ENCODE results near the gene CRACDL. TPM values are rescaled to one million over a fixed set of nuclear protein-coding genes. Genes with fewer than 3 reads are reported as not detected.

Gene CRACDL
- total RNA-seq, 6 experiments from 2014 or later, result not detected

GRCh38 chr2:98872526-98872925 lies 63.5 kb downstream of the CRACDL start:
- no peak for TF ChIP-seq CTCF (IDR thresholded peaks at IDR 0.05)
- Mint-ChIP-seq H3K36me3 (ENCODE audit: low read depth) (no peaks in the 10 kb centered on the region), H3K27me3 (ENCODE audit: insufficient read depth) (peaks cover 39% of the 10 kb centered on the region)

GRCh38 chr2:98871506-98871905 lies 64.5 kb downstream of the CRACDL start:
- Mint-ChIP-seq H3K27ac (no peak overlapping the region), H3K4me1 (ENCODE audit: low read depth) (peaks cover 6% of the 10 kb centered on the region), H3K9me3 (no peaks in the 10 kb centered on the region), H3K27me3 (ENCODE audit: insufficient read depth) (peaks cover 35% of the 10 kb centered on the region), H3K36me3 (ENCODE audit: low read depth) (no peaks in the 10 kb centered on the region), H3K4me3 (no peak overlapping the region)
- no peak for DNase-seq
- no peak for TF ChIP-seq CTCF (IDR thresholded peaks at IDR 0.05)

More at GRCh38 chr2:98872526-98872925, 63.5 kb downstream of the CRACDL start:
- H3K4me3 Mint-ChIP-seq, result no peak overlapping the region
- no peak overlapping the region for H3K27ac Mint-ChIP-seq
- no peak for DNase-seq
- H3K4me1 Mint-ChIP-seq (ENCODE audit: low read depth), result peaks cover 2% of the 10 kb centered on the region
- H3K9me3 Mint-ChIP-seq, result no peaks in the 10 kb centered on the region

- H3K4me1 Mint-ChIP-seq (ENCODE audit: low read depth), result peaks cover 13% of the 10 kb centered on the region
- TF ChIP-seq CTCF (IDR thresholded peaks at IDR 0.05), result no peak
- DNase-seq, result no peak
- peaks cover 35% of the 10 kb centered on the region for H3K27me3 Mint-ChIP-seq (ENCODE audit: insufficient read depth)
- no peak overlapping the region for H3K27ac Mint-ChIP-seq
- H3K36me3 Mint-ChIP-seq (ENCODE audit: low read depth), result no peaks in the 10 kb centered on the region
- no peak overlapping the region for H3K4me3 Mint-ChIP-seq
- no peaks in the 10 kb centered on the region for H3K9me3 Mint-ChIP-seq
These were observed 65.4 kb downstream of the CRACDL start for GRCh38 chr2:98870516-98871158.

DNA sequence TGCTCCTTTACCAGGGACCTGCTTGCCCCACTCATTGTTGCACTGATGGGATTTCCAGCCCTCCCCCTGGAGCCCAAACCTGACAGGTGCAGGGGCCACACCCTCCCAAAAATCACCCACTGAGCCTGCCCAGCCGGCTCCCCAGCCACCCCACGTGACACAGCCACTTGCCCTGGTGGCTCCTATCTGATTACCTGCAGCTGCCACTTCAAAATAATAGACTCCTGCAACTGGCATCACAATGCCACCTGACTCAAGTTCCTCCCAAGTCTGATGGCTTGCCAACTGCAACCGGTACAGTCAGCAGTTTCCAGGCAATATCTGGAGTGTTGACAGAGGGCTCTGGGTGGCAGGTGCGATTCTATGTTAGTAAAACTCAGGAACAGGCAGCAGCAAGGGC lies 66.2 kb downstream of the CRACDL start:
- Mint-ChIP-seq H3K27ac (no peak overlapping the region), H3K4me1 (ENCODE audit: low read depth) (peaks cover 20% of the 10 kb centered on the region), H3K9me3 (no peaks in the 10 kb centered on the region), H3K36me3 (ENCODE audit: low read depth) (no peaks in the 10 kb centered on the region), H3K4me3 (no peak overlapping the region), H3K27me3 (ENCODE audit: insufficient read depth) (peaks cover 37% of the 10 kb centered on the region)
- DNase-seq, result no peak
- no peak for TF ChIP-seq CTCF (IDR thresholded peaks at IDR 0.05)

DNA sequence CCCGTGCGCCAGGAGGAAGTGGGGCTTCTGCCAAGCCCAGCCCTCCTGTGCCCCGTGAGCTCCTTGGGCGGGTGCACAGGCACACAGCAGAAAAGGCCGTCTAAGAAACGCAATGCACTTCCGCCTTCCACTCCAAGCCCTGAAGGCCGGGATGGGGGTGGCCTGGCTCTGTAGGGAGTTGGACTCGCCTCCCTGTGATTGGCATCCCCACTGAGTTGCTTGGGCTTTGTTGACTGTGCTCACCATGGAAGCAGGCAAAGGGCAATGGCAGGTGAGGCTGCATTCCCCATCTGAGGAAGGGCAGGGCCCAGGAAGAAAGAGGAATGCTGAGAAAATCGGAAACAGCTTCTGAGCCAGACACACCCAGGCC lies 66.8 kb downstream of the CRACDL start:
- TF ChIP-seq CTCF (IDR thresholded peaks at IDR 0.05), result no peak
- DNase-seq, result no peak
- peaks cover 21% of the 10 kb centered on the region for H3K4me1 Mint-ChIP-seq (ENCODE audit: low read depth)
- H3K9me3 Mint-ChIP-seq, result no peaks in the 10 kb centered on the region
- H3K36me3 Mint-ChIP-seq (ENCODE audit: low read depth), result no peaks in the 10 kb centered on the region
- H3K4me3 Mint-ChIP-seq, result no peak overlapping the region
- no peak overlapping the region for H3K27ac Mint-ChIP-seq
- peaks cover 33% of the 10 kb centered on the region for H3K27me3 Mint-ChIP-seq (ENCODE audit: insufficient read depth)
